SKM-1 (cell line): Measurements from ENCODE around the gene DRD4.

Experiments
- DNase-seq: peaks from one replicate; lab custom pipeline; 2025; ENCODE audit not compliant: unreplicated experiment; lab: John Stamatoyannopoulos, UW

Gene DRD4

DNA sequence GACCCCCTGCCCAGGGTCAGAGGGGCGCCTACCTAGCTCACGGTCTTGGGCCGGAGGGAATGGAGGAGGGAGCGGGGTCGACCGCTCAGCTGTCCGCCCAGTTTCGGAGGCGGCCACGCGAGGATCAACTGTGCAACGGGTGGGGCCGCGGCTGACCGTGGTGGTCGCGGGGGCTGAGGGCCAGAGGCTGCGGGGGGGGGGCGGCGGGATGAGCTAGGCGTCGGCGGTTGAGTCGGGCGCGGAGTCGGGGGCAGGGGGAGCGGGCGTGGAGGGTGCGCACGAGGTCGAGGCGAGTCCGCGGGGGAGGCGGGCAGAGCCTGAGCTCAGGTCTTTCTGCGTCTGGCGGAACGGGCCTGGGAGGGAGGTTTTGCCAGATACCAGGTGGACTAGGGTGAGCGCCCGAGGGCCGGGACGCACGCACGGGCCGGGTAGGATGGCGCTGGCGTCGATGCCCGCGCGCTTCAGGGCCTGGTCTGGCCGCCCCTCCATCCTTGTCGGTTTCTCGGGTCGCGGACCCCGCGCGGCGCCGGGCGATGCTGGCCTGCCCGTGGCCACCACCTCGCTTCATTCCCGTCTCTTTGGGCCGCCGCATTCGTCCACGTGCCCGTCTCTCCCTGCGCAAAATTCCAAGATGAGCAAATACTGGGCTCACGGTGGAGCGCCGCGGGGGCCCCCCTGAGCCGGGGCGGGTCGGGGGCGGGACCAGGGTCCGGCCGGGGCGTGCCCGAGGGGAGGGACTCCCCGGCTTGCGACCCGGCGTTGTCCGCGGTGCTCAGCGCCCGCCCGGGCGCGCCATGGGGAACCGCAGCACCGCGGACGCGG lies at the start of gene DRD4:
TSS of gene DRD4 (plus strand) at position 759 of the 822 bp plus-strand sequence. CDS start at position 795, 36 bp downstream.
- no peak for DNase-seq

DNA sequence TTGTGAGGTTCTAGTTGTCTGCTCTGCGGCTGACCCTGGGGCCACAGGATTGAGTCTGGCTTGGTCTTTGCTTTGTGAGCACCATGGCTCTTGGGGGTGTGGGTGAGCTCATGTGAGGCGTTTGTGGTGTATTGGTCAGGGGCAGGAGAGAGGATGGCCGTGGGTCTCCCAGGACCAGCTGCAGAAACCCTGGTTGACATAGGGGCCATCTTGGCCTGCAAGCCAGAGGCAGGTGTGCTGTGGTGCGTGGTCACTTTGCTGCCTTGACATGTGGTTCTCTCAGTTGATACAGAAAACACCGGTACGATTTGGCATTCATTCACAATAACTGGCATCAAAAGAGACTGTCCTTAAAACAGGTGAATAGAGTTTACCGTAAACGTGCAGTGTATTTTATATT lies 49.5 kb upstream of the DRD4 start:
- DNase-seq, result no peak

GRCh38 chr11:587978-588380 lies 49.1 kb upstream of the DRD4 start:
- peak; percentile 54 for DNase-seq

GRCh38 chr11:589798-590197 lies 47.3 kb upstream of the DRD4 start:
- DNase-seq, result no peak

GRCh38 chr11:590997-591396 lies 46.1 kb upstream of the DRD4 start:
- no peak for DNase-seq

GRCh38 chr11:592501-592900 lies 44.6 kb upstream of the DRD4 start:
- no peak for DNase-seq

- no peak for DNase-seq
Measured at GRCh38 chr11:592918-593317, 44.2 kb upstream of the DRD4 start.

DNA sequence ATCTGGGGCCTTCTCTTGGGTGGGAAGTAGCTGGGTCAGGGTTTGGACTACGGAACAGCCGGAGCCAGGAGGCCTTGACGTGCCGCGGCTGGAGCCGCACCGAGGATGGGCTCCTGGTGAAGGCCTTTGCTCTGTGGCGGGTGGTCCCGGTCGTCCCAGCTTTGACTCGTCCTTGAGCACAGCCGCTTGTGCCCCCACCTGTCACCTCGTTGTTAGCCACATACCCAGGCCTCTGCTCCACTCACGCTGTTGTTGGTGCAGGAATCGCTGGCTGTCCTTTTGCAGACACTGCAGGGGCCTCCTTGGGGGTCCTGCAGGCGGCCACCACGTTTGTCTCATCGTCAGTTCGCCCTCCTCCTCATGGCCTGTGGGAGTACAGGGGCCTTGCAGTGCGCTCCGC lies 43.7 kb upstream of the DRD4 start:
- DNase-seq, result no peak

DNA sequence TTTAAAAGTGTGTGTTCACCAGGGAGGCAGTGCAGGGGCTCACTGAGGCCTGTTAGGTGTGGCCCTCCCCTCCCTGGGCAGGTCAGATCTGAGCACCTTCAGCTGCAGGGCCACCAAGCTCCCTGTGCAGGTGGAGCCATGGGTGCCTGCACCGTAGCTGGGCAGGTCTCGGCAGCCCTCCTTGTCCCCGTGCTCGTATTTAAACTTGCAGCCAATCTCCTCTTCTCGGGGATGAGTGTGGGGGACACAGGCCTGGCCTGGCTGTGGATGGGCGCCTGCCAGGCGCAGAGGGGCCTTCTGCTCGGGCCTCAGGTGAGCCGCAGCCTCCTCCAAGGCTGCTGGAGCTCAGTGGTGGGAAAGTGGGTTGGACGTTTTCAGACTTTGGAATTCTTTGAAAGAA lies 41.7 kb upstream of the DRD4 start:
- DNase-seq, result no peak

- no peak for DNase-seq
Measured at GRCh38 chr11:596374-596773, 40.7 kb upstream of the DRD4 start.

- no peak for DNase-seq
Measured at GRCh38 chr11:597166-597725, 39.8 kb upstream of the DRD4 start.

GRCh38 chr11:598005-598680 lies 38.9 kb upstream of the DRD4 start:
- no peak for DNase-seq

GRCh38 chr11:601573-602245 lies 35.4 kb upstream of the DRD4 start:
- no peak for DNase-seq

- DNase-seq, result no peak
Measured at GRCh38 chr11:603154-603553, 33.9 kb upstream of the DRD4 start.

GRCh38 chr11:605286-606129 lies 31.6 kb upstream of the DRD4 start:
- DNase-seq, result no peak

GRCh38 chr11:606245-606644 lies 30.8 kb upstream of the DRD4 start:
- DNase-seq, result no peak

DNA sequence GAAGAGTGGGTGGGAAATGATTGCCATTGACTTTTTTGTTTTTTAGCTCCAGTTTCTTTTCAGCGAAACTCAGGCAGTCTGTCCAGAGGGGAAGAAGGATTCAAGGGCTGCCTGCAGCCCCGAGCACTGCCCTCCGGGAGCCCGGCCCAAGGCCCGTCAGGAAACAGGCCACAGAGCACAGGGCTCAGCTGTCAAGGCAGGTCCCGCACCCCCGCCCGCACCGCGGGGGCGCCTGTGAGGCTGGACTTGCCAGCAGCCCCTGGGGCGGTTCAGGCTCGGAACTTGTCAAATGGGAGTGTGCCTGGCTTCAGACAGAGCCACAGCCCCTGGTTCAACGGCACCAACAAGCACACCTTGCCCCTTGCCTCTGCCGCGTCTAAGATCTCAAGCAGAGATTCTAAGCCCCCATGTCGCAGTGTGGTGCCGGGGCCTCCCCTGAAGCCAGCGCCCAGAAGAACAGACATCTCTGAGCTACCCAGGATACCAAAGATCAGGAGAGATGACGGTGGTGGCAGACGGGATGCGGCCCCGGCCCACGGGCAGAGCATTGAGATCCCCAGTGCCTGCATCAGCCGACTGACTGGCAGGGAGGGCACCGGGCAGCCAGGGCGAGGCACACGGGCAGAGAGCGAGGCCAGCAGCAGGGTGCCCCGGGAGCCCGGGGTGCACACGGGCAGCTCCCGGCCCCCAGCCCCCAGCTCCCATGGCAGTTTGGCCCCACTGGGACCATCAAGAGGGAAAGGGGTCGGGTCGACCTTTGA lies 29.9 kb upstream of the DRD4 start:
- DNase-seq, result no peak

- DNase-seq, result no peak
Measured at GRCh38 chr11:607971-608659, 29.0 kb upstream of the DRD4 start.

GRCh38 chr11:608791-609251 lies 28.2 kb upstream of the DRD4 start:
- no peak for DNase-seq
